HG03135 (cell line): Measurements from ENCODE around the gene HOMER2.

Source experiments
- ATAC-seq: cut with Tn5 transposase; IDR thresholded peaks from one replicate; pipeline ENCODE4 v1.9.1; 2021; ENCODE audit warnings: mild to moderate bottlenecking, moderate library complexity; ENCODE audit not compliant: unreplicated experiment

Gene HOMER2

DNA sequence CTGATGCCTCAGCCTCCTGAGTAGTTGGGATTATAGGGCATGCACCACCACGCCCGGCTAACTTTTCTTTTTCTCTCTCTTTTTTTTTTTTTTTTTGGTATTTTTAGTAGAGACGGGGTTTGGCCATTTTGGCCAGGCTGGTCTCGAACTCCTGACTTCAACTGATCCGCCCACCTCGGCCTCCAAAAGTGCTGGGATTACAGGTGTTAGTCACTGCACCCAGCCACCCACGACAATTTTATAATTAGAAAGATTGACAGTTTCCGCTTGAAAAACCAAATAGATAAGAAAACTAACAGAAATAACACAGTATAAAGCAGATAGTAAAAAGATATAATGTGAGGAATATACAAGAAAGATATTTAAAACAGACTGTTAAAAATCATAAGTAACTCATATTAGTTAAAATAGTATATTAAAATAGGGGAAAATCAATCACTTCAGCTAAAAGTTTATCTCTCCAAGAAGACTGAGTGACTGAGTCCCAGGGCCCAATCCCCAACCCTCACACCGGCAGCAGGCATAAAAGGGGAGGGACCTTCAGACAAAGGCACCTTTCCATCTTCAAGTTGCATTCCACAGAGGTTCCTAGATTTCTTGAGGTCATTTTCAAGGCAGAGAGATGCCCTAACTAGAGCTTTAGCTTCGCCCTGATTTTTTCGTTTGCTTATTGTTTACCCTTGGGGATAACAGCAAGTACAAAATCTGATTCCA, 144.4 kb downstream of the HOMER2 start:
- no peak for ATAC-seq

DNA sequence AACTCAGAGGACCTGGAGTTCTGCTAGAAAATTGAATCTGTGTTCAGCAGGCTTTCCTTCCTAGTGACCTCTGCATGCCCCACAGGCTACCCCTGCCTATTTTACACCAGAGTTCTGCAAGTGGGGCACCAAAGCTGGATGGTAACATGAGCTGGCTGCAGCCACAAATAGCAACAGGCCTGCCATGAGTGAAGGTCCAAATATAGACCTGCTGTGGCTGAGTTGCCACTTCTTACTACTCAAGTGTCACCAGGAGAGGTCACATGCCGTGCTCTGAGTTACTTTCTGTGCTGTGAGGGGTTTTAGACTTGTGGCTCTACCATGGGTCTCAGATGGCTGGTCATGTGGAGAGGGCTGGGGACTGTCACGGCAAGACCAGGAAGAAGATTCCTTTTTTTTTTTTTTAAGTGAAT, 146.5 kb downstream of the HOMER2 start, which contains the start of gene FSD2:
TSS of gene FSD2 (minus strand) at position 76 of the 413 bp plus-strand sequence. CDS start 18,679 bp downstream, outside the sequence.
- peak; percentile 49 for ATAC-seq

DNA sequence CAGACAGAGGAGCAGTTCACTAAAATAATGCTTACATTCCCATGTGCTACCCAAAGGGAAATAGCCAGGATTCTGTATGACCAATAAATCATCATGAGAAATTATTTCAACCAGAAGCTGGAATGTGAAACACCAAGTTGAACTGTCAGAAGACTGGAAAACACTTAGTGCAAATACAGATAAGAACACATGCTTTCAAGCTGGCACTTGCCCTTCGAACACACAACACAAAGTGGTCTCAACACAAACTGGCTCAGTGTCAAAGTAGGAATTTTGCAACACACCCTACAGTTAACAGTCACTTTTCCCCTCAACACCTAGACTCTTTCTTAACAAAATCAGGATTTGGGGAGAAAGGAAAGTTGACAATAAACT, 148.0 kb downstream of the HOMER2 start:
- no peak for ATAC-seq

DNA sequence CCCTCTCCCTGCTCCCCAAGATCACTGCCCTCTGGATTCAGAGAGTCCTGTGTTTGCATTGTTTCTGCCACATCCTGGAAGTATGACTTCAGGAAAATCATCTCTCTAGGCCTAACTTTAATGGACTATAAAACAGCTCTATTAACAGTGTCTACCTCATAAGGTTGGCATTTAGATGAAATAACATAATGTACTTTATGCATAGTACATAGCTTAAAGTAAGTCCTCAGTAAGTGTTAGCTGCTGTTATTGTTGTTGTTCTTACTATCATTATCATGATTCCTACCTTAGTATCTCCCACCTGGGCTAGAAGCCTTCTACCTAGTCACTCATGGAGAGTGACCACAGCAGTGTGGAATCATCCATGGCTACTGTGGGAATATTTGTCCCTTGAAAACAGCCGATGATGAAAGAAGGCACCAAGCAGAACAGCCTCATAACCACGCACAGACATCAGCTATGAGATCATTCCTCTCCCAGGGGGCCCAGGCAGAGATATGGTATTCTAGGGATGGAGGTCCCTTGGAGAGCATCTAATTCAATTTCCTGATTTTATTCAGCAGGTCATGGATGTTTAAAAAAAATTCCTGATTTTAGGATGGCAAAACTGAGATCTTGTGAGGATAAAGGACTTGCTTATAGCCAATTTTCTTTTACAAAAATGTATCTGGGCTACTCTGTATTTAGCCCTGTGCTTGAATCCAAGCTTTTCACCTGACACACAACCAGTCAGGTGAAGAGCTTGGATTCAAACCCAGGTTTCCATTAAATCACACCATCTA, 148.5 kb downstream of the HOMER2 start:
- ATAC-seq, result no peak

DNA sequence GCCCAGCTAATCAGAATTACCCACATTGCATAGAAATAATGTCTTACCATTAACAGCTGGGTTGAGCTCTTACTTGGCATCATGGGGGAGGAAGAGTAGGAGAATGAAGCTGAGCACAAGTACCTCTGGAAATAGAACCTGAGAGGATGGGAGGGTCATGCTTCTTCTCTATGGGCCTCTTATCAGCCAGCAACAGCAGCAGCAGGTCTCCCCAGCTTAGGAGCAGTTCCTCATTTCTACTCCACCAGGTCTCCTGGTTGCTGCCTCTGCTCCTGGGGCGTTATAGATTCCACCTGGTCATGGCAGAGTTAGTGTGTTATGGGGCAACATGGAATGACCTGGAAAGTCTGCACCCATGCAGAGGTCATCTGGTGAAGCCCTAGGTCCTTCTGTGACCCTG, 150.0 kb downstream of the HOMER2 start:
- no peak for ATAC-seq

DNA sequence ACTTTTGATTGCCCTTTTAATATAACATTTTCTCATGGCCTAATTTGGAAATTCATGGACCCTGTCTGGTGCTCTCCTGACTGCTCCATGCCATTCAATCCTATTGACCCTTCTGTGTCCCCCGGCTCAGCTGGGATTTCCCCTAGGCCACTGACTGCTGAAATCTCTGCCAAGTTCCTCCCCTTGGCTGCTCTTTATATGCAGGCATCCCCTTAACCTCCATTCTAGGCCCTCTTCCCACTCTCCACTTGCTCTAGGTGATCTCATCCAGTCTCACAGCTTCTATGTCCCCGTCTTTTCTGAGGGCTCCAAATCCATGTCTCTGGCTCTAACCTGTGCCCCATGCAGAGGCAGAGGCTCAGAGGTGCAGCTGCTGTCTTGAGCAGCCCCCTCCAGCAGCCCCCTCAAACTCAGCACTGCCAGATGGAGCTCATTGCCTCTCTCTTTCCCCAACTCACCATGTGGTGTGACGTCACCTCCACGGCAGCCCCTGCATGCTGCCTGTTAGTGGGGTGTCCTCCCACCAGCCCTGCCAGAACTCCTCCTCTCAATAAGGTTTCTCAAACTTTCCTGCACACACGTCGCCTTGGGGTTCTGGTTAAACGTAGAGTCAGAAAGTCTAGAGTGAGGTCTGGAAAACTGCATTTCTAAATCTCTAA, 153.2 kb downstream of the HOMER2 start:
- no peak for ATAC-seq
